Breast epithelium (tissue), 4 donors: ENCODE measurements around the gene IMP3. TPM values are rescaled to one million over a fixed set of nuclear protein-coding genes. Genes with fewer than 3 reads are reported as not detected.
A peak's percentile ranks its signal among the peaks of the same experiment; 100 is the strongest.

ENCODE experiments used
- DNase-seq, 2 donors: peaks; one replicate each; pipeline ENCODE4 v3.0.0-alpha.2; 2019; ENCODE audit warnings: low spot score in 2 of 2
- H3K27ac ChIP-seq, 2 donors: fragments of 200-600 bp; sonication (generic) in 1 of 2; one replicate each; pipeline ENCODE4 v1.5.1; 2016 to 2019; ENCODE audit warnings: mild to moderate bottlenecking in 1 of 2
- H3K27me3 ChIP-seq, 2 donors: fragments of 200-600 bp; sonication (generic) in 1 of 2; one replicate each; pipeline versions ENCODE4 v1.5.1 to v1.6.0; 2017 to 2019; ENCODE audit warnings: control low read depth in 1 of 2, mild to moderate bottlenecking in 1 of 2
- H3K36me3 ChIP-seq: fragments of 200-600 bp; one replicate; pipeline ENCODE4 v1.5.1; 2019
- H3K4me1 ChIP-seq, 2 donors: fragments of 200-600 bp; sonication (generic); one replicate each; pipeline ENCODE4 v1.5.1; 2016 to 2019; ENCODE audit warnings: control low read depth in 1 of 2
- H3K4me3 ChIP-seq, 3 donors: fragments of 200-600 bp; sonication (generic); 1 replicate in 2 of 3; 2 replicates in 1 of 3; pipeline ENCODE4 v1.5.1; 2016 to 2019; ENCODE audit warnings: mild to moderate bottlenecking in 3 of 3, moderate library complexity in 2 of 3
- H3K9me3 ChIP-seq, 2 donors: fragments of 200-600 bp; sonication (generic) in 1 of 2; one replicate each; pipeline ENCODE4 v1.5.1; 2016 to 2019; ENCODE audit warnings: control low read depth in 1 of 2
- CTCF ChIP-seq, 3 donors: fragments of 450-650 bp; IDR thresholded peaks; one replicate each; pipeline ENCODE4 v1.5.1; 2016 to 2017; ENCODE audit warnings: antibody characterized with exemption in 3 of 3, mild to moderate bottlenecking in 3 of 3, moderate library complexity in 3 of 3
- POLR2A ChIP-seq: fragments of 450-650 bp; IDR thresholded peaks from one replicate; pipeline ENCODE4 v1.6.1; 2016; ENCODE audit warnings: antibody characterized with exemption, mild to moderate bottlenecking, moderate library complexity
- POLR2AphosphoS5 ChIP-seq, 3 donors: sonication (generic); formaldehyde crosslinking; IDR thresholded peaks; one replicate each; pipeline ENCODE4 v1.6.1; 2017; ENCODE audit warnings: antibody characterized with exemption in 3 of 3
- intact Hi-C: fragments of 100-400 bp; cut with DNase I; formaldehyde crosslinking; loops from one replicate; pipeline ENCODE4 v1.15.1; 2023; ENCODE audit warnings: low total_unique reads
- total RNA-seq, 3 donors: library from RNA; depleted of rRNA; stranded (reverse); fragments of >200 nt; gene quantifications; one replicate each; pipeline ENCODE4 v1.1.0, GENCODE V29; 2016

IMP3 gene
- total RNA-seq, 3 donors from 2014 or later, result 144 to 194 (median 175) TPM

GRCh38 chr15:75647370-75648155, 7.5 kb upstream of the IMP3 start, which contains the start of gene SNX33:
Gene SNX33, plus strand, starts transcription at chr15:75647912. Its CDS starts 1,191 bp downstream, at chr15:75649103.
- H3K9me3 ChIP-seq, result no peaks in the 10 kb centered on the region
- peak within 1 kb of the TSS; percentile 93 to 98 for H3K27ac ChIP-seq
- no peaks in the 10 kb centered on the region for H3K36me3 ChIP-seq
- peaks cover 16 to 39% of the 10 kb centered on the region in 2 donors for H3K4me1 ChIP-seq
- intact Hi-C loops, result no loop called here
- H3K4me3 ChIP-seq, result peak within 1 kb of the TSS; percentile 77 to 91 (median 90)
- TF ChIP-seq POLR2AphosphoS5 (IDR thresholded peaks at IDR 0.05) (peak; percentile 22 to 52 (median 51)), POLR2A (peak; percentile 67), CTCF (IDR thresholded peaks at IDR 0.05) (peak; percentile 13 to 46 (median 37))
- DNase-seq, result peak; percentile 63 to 75
- no peaks in the 10 kb centered on the region for H3K27me3 ChIP-seq

GRCh38 chr15:75646944-75647364, 6.9 kb upstream of the IMP3 start:
- Histone ChIP-seq H3K4me3 (peak overlapping the region; percentile 77 to 91 (median 90)), H3K4me1 (peaks cover 16 to 33% of the 10 kb centered on the region in 2 donors), H3K27me3 (no peaks in the 10 kb centered on the region), H3K27ac (peak overlapping the region; percentile 93 to 98), H3K36me3 (no peaks in the 10 kb centered on the region), H3K9me3 (no peaks in the 10 kb centered on the region)
- intact Hi-C loops, result no loop called here
- peak in 1 of 2 donors; percentile 56 for DNase-seq
- TF ChIP-seq CTCF (IDR thresholded peaks at IDR 0.05), result no peak
- no peak for TF ChIP-seq POLR2AphosphoS5 (IDR thresholded peaks at IDR 0.05)
- TF ChIP-seq POLR2A, result no peak

GRCh38 chr15:75646112-75646943, 6.3 kb upstream of the IMP3 start:
- Histone ChIP-seq H3K9me3 (no peaks in the 10 kb centered on the region), H3K36me3 (no peaks in the 10 kb centered on the region), H3K4me1 (peaks cover 16 to 27% of the 10 kb centered on the region in 2 donors), H3K27me3 (no peaks in the 10 kb centered on the region), H3K4me3 (peak overlapping the region; percentile 77 to 91 (median 90)), H3K27ac (peak overlapping the region; percentile 93 to 98)
- no peak for DNase-seq
- intact Hi-C loops, result no loop called here
- TF ChIP-seq POLR2A, result no peak
- TF ChIP-seq CTCF (IDR thresholded peaks at IDR 0.05), result no peak
- TF ChIP-seq POLR2AphosphoS5 (IDR thresholded peaks at IDR 0.05), result no peak

- intact Hi-C loops, result no loop called here
- Histone ChIP-seq H3K4me3 (no peak overlapping the region), H3K27ac (no peak overlapping the region), H3K27me3 (no peaks in the 10 kb centered on the region), H3K4me1 (peaks cover 9 to 12% of the 10 kb centered on the region in 2 donors), H3K9me3 (no peaks in the 10 kb centered on the region), H3K36me3 (no peaks in the 10 kb centered on the region)
- no peak for TF ChIP-seq POLR2A
- no peak for TF ChIP-seq POLR2AphosphoS5 (IDR thresholded peaks at IDR 0.05)
- DNase-seq, result no peak
These were observed 4.4 kb upstream of the IMP3 start for GRCh38 chr15:75644376-75644775.

- intact Hi-C loops, result no loop called here
- DNase-seq, result no peak
- Histone ChIP-seq H3K27ac (no peak overlapping the region), H3K36me3 (no peaks in the 10 kb centered on the region), H3K4me3 (no peak overlapping the region), H3K9me3 (no peaks in the 10 kb centered on the region), H3K27me3 (no peaks in the 10 kb centered on the region), H3K4me1 (peaks cover 2 to 22% of the 10 kb centered on the region in 2 donors)
- TF ChIP-seq POLR2AphosphoS5 (IDR thresholded peaks at IDR 0.05) (no peak), CTCF (IDR thresholded peaks at IDR 0.05) (no peak), POLR2A (no peak)
These were observed 1.6 kb upstream of the IMP3 start for GRCh38 chr15:75641603-75642002.
